Lower leg skin (tissue), 3 donors: Measurements from ENCODE around the gene SLC38A6.

ENCODE experiments used
- CTCF ChIP-seq, 3 donors: fragments of 450-650 bp; IDR thresholded peaks; one replicate each; pipeline ENCODE4 v1.5.1; 2016; ENCODE audit warnings: antibody characterized with exemption in 3 of 3, mild to moderate bottlenecking in 3 of 3, moderate library complexity in 2 of 3
- POLR2A ChIP-seq, 2 donors: fragments of 450-650 bp; IDR thresholded peaks; one replicate each; pipeline ENCODE4 v1.6.1; 2016 to 2017; ENCODE audit warnings: antibody characterized with exemption in 2 of 2, mild to moderate bottlenecking in 1 of 2, moderate library complexity in 1 of 2

DNA sequence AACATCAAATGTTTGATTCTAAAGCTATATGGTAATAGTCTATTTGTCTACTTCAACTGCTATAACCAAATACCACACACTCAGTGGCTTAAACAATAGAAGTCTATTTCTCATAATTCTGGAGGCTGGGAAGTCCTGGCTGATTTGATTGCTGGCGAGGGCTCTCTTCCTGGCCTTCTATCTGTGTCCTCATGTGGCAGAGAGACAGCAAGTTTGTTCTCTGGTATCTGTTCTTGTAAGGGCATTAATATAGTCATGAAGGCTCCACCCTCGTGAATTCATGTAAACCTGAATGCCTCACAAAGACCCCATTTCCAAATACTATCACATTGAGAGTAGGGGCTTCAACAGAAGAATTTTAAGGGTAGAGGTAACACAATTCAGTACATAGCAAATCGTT, 34.3 kb upstream of the SLC38A6 start:
- no peak for TF ChIP-seq CTCF (IDR thresholded peaks at IDR 0.05)
- TF ChIP-seq POLR2A (IDR thresholded peaks at IDR 0.05), result no peak
